ENCODE results near the gene DIAPH3. TPM values are rescaled to one million over a fixed set of nuclear protein-coding genes. Genes with fewer than 3 reads are reported as not detected.

DIAPH3 gene
- total RNA-seq, 3 donors from 2014 or later, result under 0.01 to 0.88 (median 0.64) TPM

DNA sequence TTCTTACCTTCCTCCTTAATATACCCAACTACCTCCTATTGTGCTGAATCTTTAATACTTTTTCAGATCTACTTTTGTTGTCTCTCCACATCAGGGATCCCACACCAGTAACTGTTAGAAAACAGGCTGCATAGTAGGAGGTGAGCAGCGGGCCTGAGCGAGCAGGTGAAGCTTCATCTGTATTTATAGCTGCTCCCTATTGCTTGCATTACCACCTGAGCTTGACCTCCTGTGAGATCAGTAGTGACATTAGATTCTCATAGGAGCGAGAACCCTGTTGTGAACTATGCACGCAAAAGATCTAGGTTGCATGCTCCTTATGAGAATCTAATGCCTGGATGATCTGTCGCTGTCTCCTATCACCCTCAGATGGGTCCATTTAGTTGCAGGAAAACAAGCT is 279.8 kb downstream of the DIAPH3 start:
- DNase-seq (ENCODE audit: low spot score in 2 of 2), result no peak
- intact Hi-C loops (cut with DNase I; ENCODE audit: low total_unique reads), result no loop called here
- no peaks in the 10 kb centered on the region for H3K4me1 ChIP-seq

GRCh38 chr13:59880468-59880867 is 283.3 kb downstream of the DIAPH3 start:
- H3K36me3 ChIP-seq, result no peaks in the 10 kb centered on the region
- DNase-seq (ENCODE audit: low spot score in 2 of 2), result no peak
- intact Hi-C loops (cut with DNase I; ENCODE audit: low total_unique reads), result no loop called here
- TF ChIP-seq POLR2AphosphoS5 (IDR thresholded peaks at IDR 0.05) (no peak), POLR2A (IDR thresholded peaks at IDR 0.05) (no peak)
- TF ChIP-seq, protein P1, sequence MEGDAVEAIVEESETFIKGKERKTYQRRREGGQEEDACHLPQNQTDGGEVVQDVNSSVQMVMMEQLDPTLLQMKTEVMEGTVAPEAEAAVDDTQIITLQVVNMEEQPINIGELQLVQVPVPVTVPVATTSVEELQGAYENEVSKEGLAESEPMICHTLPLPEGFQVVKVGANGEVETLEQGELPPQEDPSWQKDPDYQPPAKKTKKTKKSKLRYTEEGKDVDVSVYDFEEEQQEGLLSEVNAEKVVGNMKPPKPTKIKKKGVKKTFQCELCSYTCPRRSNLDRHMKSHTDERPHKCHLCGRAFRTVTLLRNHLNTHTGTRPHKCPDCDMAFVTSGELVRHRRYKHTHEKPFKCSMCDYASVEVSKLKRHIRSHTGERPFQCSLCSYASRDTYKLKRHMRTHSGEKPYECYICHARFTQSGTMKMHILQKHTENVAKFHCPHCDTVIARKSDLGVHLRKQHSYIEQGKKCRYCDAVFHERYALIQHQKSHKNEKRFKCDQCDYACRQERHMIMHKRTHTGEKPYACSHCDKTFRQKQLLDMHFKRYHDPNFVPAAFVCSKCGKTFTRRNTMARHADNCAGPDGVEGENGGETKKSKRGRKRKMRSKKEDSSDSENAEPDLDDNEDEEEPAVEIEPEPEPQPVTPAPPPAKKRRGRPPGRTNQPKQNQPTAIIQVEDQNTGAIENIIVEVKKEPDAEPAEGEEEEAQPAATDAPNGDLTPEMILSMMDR (IDR thresholded peaks at IDR 0.05), result no peak
- no peak overlapping the region for H3K4me3 ChIP-seq
- H3K27ac ChIP-seq, result no peak overlapping the region
- no peaks in the 10 kb centered on the region for H3K27me3 ChIP-seq
- H3K4me1 ChIP-seq, result no peaks in the 10 kb centered on the region
- H3K9me3 ChIP-seq, result no peaks in the 10 kb centered on the region

More for the DNA sequence above, 279.8 kb downstream of the DIAPH3 start:
- no peak overlapping the region for H3K27ac ChIP-seq
- TF ChIP-seq POLR2AphosphoS5 (IDR thresholded peaks at IDR 0.05) (no peak), POLR2A (IDR thresholded peaks at IDR 0.05) (no peak)
- TF ChIP-seq, protein P1 (IDR thresholded peaks at IDR 0.05), result no peak
- H3K27me3 ChIP-seq, result no peaks in the 10 kb centered on the region
- no peaks in the 10 kb centered on the region for H3K9me3 ChIP-seq
- H3K36me3 ChIP-seq, result no peaks in the 10 kb centered on the region
- H3K4me3 ChIP-seq, result no peak overlapping the region

- no peaks in the 10 kb centered on the region for H3K4me1 ChIP-seq
- H3K27ac ChIP-seq, result no peak overlapping the region
- H3K36me3 ChIP-seq, result no peaks in the 10 kb centered on the region
- TF ChIP-seq POLR2AphosphoS5 (IDR thresholded peaks at IDR 0.05) (no peak), POLR2A (IDR thresholded peaks at IDR 0.05) (no peak)
- TF ChIP-seq, protein P1 (IDR thresholded peaks at IDR 0.05), result no peak
- intact Hi-C loops (cut with DNase I; ENCODE audit: low total_unique reads), result no loop called here
- no peaks in the 10 kb centered on the region for H3K9me3 ChIP-seq
- no peak for DNase-seq (ENCODE audit: low spot score in 2 of 2)
- H3K4me3 ChIP-seq, result no peak overlapping the region
- no peaks in the 10 kb centered on the region for H3K27me3 ChIP-seq
Observed at GRCh38 chr13:59879281-59879680, 284.4 kb downstream of the DIAPH3 start.

GRCh38 chr13:59877933-59878332 is 285.8 kb downstream of the DIAPH3 start:
- H3K36me3 ChIP-seq, result no peaks in the 10 kb centered on the region
- no peaks in the 10 kb centered on the region for H3K27me3 ChIP-seq
- TF ChIP-seq POLR2A (IDR thresholded peaks at IDR 0.05), result no peak
- TF ChIP-seq, protein P1 (IDR thresholded peaks at IDR 0.05), result no peak
- no peak for TF ChIP-seq POLR2AphosphoS5 (IDR thresholded peaks at IDR 0.05)
- no peak overlapping the region for H3K27ac ChIP-seq
- H3K9me3 ChIP-seq, result no peaks in the 10 kb centered on the region
- no peak overlapping the region for H3K4me3 ChIP-seq
- no peak for DNase-seq (ENCODE audit: low spot score in 2 of 2)
- intact Hi-C loops (cut with DNase I; ENCODE audit: low total_unique reads), result no loop called here
- no peaks in the 10 kb centered on the region for H3K4me1 ChIP-seq

DNA sequence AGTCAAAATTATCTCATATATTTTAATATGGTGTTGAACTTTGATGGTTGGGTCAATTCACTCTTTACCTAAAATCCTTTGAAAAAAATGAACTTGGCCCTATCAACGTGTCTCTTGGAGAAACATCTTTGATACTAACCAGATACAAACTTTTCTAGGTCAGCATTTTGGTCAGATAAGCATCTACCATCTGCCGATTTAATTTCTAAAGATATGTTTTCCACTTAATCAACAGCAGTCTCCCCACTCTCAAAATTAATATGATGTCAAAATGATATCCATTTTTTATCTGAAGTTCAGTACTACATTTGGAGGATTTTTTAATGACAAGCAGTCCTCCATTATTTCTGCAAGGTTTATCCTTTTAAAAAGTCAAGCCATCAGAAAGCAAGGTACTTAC is 288.8 kb downstream of the DIAPH3 start:
- TF ChIP-seq, protein P1 (IDR thresholded peaks at IDR 0.05), result no peak
- TF ChIP-seq POLR2AphosphoS5 (IDR thresholded peaks at IDR 0.05) (no peak), POLR2A (IDR thresholded peaks at IDR 0.05) (no peak)
- intact Hi-C loops (cut with DNase I; ENCODE audit: low total_unique reads), result loop anchor here (5.0 kb wide), 1 partner anchor 667 kb away; no protein-coding TSS in a partner anchor
- Histone ChIP-seq H3K27me3 (no peaks in the 10 kb centered on the region), H3K9me3 (no peaks in the 10 kb centered on the region), H3K36me3 (no peaks in the 10 kb centered on the region), H3K4me1 (no peaks in the 10 kb centered on the region), H3K4me3 (no peak overlapping the region), H3K27ac (no peak overlapping the region)
- DNase-seq (ENCODE audit: low spot score in 2 of 2), result no peak

Measured in breast epithelium (tissue), 4 donors.